ENCODE measurements around the gene SMC1A.

The SMC1A gene

GRCh38 chrX:53340852-53341645 is 81.4 kb downstream of the SMC1A start:
- DNase-seq (ENCODE audit: low read depth, low spot score), result no peak

- no peak for DNase-seq (ENCODE audit: low read depth, low spot score)
Measured at GRCh38 chrX:53337101-53337500, 85.4 kb downstream of the SMC1A start.

- DNase-seq (ENCODE audit: low read depth, low spot score), result no peak
Measured at GRCh38 chrX:53333853-53334252, 88.6 kb downstream of the SMC1A start.

GRCh38 chrX:53332204-53332603 is 90.2 kb downstream of the SMC1A start:
- no peak for DNase-seq (ENCODE audit: low read depth, low spot score)

- DNase-seq (ENCODE audit: low read depth, low spot score), result no peak
Measured at GRCh38 chrX:53330331-53330730, 92.1 kb downstream of the SMC1A start.

- DNase-seq (ENCODE audit: low read depth, low spot score), result no peak
Measured at GRCh38 chrX:53324803-53325202, 97.7 kb downstream of the SMC1A start.
